Natural killer cell (primary cell): ENCODE results near the gene MCTP2. TPM values are rescaled to one million over a fixed set of nuclear protein-coding genes. Genes with fewer than 3 reads are reported as not detected.

ENCODE experiments used
- ATAC-seq, 3 donors: fragments of 150-1000 bp in 2 of 3; fragments of 200-7000 bp in 1 of 3; cut with Tn5 transposase; 1 replicate in 1 of 3; 2 replicates in 2 of 3; pipeline ENCODE4 v1.10.0; 2021; ENCODE audit warnings: mild to moderate bottlenecking in 2 of 3, moderate library complexity in 2 of 3
- DNase-seq, 2 donors: peaks; one replicate each; pipeline versions ENCODE4 v3.0.0 to v3.0.0-alpha.2; 2013 to 2021; ENCODE audit warnings: mixed read lengths in 1 of 2
- H3K27ac ChIP-seq: one replicate; pipeline ENCODE4 v1.5.1; 2013; ENCODE audit warnings: mild to moderate bottlenecking, low read length
- H3K27me3 ChIP-seq: one replicate; pipeline ENCODE4 v1.6.1; 2013; ENCODE audit warnings: low read length; ENCODE audit not compliant: control insufficient read depth, insufficient read depth
- H3K36me3 ChIP-seq: one replicate; pipeline ENCODE4 v1.6.1; 2013; ENCODE audit warnings: low read length; ENCODE audit not compliant: control insufficient read depth, insufficient read depth
- H3K4me1 ChIP-seq: one replicate; pipeline ENCODE4 v1.6.1; 2013; ENCODE audit warnings: low read length; ENCODE audit not compliant: control insufficient read depth, insufficient read depth
- H3K4me3 ChIP-seq: one replicate; pipeline ENCODE4 v1.5.1; 2013; ENCODE audit warnings: low read length
- H3K9me3 ChIP-seq: one replicate; pipeline ENCODE4 v1.6.1; 2013; ENCODE audit warnings: low read length; ENCODE audit not compliant: control insufficient read depth, insufficient read depth
- H3K27ac Mint-ChIP-seq, 2 donors: one replicate each; pipeline ENCODE4 v1.8.0; 2022; ENCODE audit warnings: mild to moderate bottlenecking in 2 of 2, mixed read lengths in 2 of 2, moderate library complexity in 1 of 2
- H3K27me3 Mint-ChIP-seq, 2 donors: one replicate each; pipeline ENCODE4 v1.8.0; 2022; ENCODE audit warnings: low read depth in 2 of 2, mixed read lengths in 2 of 2
- H3K36me3 Mint-ChIP-seq: one replicate; pipeline ENCODE4 v1.8.0; 2022; ENCODE audit warnings: mixed read lengths
- H3K4me1 Mint-ChIP-seq, 2 donors: one replicate each; pipeline ENCODE4 v1.8.0; 2022; ENCODE audit warnings: mixed read lengths in 2 of 2
- H3K4me3 Mint-ChIP-seq: one replicate; pipeline ENCODE4 v1.8.0; 2022; ENCODE audit warnings: mild to moderate bottlenecking, moderate library complexity, mixed read lengths
- H3K9me3 Mint-ChIP-seq, 2 donors: one replicate each; pipeline ENCODE4 v1.8.0; 2022; ENCODE audit warnings: mixed read lengths in 2 of 2
- WGBS: methylation state at CpG from one replicate; pipeline ENCODE4 v1.1.7; 2013; ENCODE audit warnings: missing lambda C conversion rate; ENCODE audit not compliant: insufficient coverage; 5-methylcytosine and 5-hydroxymethylcytosine counted together
- intact Hi-C: fragments of 100-400 bp; cut with micrococcal nuclease; formaldehyde crosslinking; loops from one replicate; pipeline ENCODE4 v1.14.2; 2022
- total RNA-seq, 4 donors: library from RNA; stranded (reverse); fragments of 120-200 nt in 1 of 4; gene quantifications; one replicate each; pipeline versions ENCODE4 v1.2.3 to v1.2.4, GENCODE V29; 2013 to 2022
- TF ChIP-seq, protein P1 (sequence below): fragments of 200-600 bp; IDR thresholded peaks from one replicate; pipeline ENCODE4 v1.8.0; 2022; ENCODE audit warnings: antibody characterized with exemption

MCTP2 gene
- total RNA-seq, 3 donors from 2014 or later (not counting 1 experiment from before 2014, with no cell fraction given) = 235 to 312 (median 261) TPM

DNA sequence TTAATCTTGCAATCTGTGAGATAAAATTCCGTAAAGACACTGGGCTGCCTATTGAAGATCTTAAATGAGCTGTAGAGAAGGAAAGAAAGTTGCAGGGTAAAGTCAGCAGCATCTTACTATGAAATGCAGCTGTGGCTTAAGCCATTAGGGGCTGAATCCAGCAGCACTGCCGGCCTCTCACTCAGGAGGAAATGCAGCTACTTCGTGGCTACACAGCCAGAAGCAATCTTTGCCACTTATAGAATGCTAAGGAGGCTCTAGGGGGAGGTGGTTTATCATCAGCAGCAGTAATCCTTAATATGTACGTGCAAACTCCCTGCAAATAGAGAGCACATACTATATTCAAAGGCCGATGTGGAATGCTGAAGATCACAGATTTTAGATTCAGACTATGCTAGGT, 19.1 kb upstream of the MCTP2 start:
- no peaks in the 10 kb centered on the region for H3K27me3 ChIP-seq
- no peak for ATAC-seq
- Mint-ChIP-seq H3K4me1 (peaks cover 6 to 18% of the 10 kb centered on the region in 2 donors), H3K9me3 (no peaks in the 10 kb centered on the region), H3K4me3 (no peak overlapping the region), H3K27ac (no peak overlapping the region), H3K36me3 (no peaks in the 10 kb centered on the region), H3K27me3 (peaks cover 0 to 8% of the 10 kb centered on the region in 2 donors)
- TF ChIP-seq, protein P1, sequence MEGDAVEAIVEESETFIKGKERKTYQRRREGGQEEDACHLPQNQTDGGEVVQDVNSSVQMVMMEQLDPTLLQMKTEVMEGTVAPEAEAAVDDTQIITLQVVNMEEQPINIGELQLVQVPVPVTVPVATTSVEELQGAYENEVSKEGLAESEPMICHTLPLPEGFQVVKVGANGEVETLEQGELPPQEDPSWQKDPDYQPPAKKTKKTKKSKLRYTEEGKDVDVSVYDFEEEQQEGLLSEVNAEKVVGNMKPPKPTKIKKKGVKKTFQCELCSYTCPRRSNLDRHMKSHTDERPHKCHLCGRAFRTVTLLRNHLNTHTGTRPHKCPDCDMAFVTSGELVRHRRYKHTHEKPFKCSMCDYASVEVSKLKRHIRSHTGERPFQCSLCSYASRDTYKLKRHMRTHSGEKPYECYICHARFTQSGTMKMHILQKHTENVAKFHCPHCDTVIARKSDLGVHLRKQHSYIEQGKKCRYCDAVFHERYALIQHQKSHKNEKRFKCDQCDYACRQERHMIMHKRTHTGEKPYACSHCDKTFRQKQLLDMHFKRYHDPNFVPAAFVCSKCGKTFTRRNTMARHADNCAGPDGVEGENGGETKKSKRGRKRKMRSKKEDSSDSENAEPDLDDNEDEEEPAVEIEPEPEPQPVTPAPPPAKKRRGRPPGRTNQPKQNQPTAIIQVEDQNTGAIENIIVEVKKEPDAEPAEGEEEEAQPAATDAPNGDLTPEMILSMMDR = no peak
- intact Hi-C loops = no loop called here
- H3K9me3 ChIP-seq = no peaks in the 10 kb centered on the region
- no peak for DNase-seq
- WGBS = 63% methylated on average over 5 of the region's 5 CpGs
- H3K36me3 ChIP-seq = no peaks in the 10 kb centered on the region
- H3K4me3 ChIP-seq = no peak overlapping the region
- H3K4me1 ChIP-seq = no peaks in the 10 kb centered on the region
- no peak overlapping the region for H3K27ac ChIP-seq

DNA sequence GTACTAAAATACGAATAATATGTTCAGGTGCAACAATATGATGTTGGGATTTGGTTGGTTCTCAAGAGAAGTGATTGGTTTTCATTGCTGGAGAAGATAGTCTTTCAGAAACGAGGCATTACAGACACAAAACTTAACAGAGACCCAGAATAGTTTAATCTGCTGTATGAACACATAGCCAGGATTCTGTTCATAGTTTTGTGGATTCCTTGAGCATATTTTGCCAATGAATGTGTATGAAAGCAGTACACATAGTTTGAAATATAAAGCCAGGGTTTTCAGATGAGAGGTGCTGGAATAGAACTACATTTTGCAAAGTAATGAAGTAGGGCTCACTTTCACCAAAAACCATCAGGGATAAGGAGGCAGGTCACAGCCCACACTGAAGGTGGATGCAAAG, 5.7 kb upstream of the MCTP2 start:
- H3K27ac ChIP-seq = no peak overlapping the region
- intact Hi-C loops = no loop called here
- no peaks in the 10 kb centered on the region for H3K36me3 ChIP-seq
- H3K4me3 ChIP-seq = no peak overlapping the region
- no peaks in the 10 kb centered on the region for H3K27me3 ChIP-seq
- H3K4me1 ChIP-seq = peaks cover 17% of the 10 kb centered on the region
- DNase-seq = no peak
- Mint-ChIP-seq H3K27me3 (no peaks in the 10 kb centered on the region), H3K4me3 (no peak overlapping the region), H3K9me3 (peaks cover 0 to 4% of the 10 kb centered on the region in 2 donors), H3K4me1 (peaks cover 33% of the 10 kb centered on the region in 2 donors), H3K27ac (no peak overlapping the region), H3K36me3 (no peaks in the 10 kb centered on the region)
- 80% methylated on average over 2 of the region's 2 CpGs for WGBS
- no peak for ATAC-seq
- TF ChIP-seq, protein P1 = no peak
- H3K9me3 ChIP-seq = no peaks in the 10 kb centered on the region

GRCh38 chr15:94228611-94229010, 2.8 kb upstream of the MCTP2 start:
- TF ChIP-seq, protein P1 = no peak
- DNase-seq (no peak), ATAC-seq (no peak)
- H3K4me3 ChIP-seq = no peak overlapping the region
- H3K27me3 ChIP-seq = no peaks in the 10 kb centered on the region
- no peaks in the 10 kb centered on the region for H3K27me3 Mint-ChIP-seq
- peaks cover 53 to 56% of the 10 kb centered on the region in 2 donors for H3K4me1 Mint-ChIP-seq
- no peaks in the 10 kb centered on the region for H3K36me3 ChIP-seq
- H3K27ac ChIP-seq = peak overlapping the region; percentile 99
- H3K36me3 Mint-ChIP-seq = no peaks in the 10 kb centered on the region
- H3K4me1 ChIP-seq = peaks cover 25% of the 10 kb centered on the region
- H3K4me3 Mint-ChIP-seq = no peak overlapping the region
- no peaks in the 10 kb centered on the region for H3K9me3 ChIP-seq
- peak overlapping the region; percentile 90 to 96 for H3K27ac Mint-ChIP-seq
- no peaks in the 10 kb centered on the region for H3K9me3 Mint-ChIP-seq
- 86% methylated on average over 2 of the region's 2 CpGs for WGBS
- intact Hi-C loops = loop anchor here (2.0 kb wide), 2 partner anchors 44 to 1322 kb away; no protein-coding TSS in a partner anchor
